Amygdala (tissue), 56 donors: Measurements from ENCODE around the gene GSTO1.

Experiments used
- DNase-seq, 56 donors: peaks; one replicate each; lab custom pipeline; 2025; lab: John Stamatoyannopoulos, UW

Gene GSTO1

GRCh38 chr10:104301907-104302690 lies 47.4 kb downstream of the GSTO1 start:
- no peak for DNase-seq

GRCh38 chr10:104303594-104304355 lies 49.1 kb downstream of the GSTO1 start:
- no peak for DNase-seq

GRCh38 chr10:104304356-104304745 lies 49.7 kb downstream of the GSTO1 start:
- no peak for DNase-seq

- no peak for DNase-seq
Measured at GRCh38 chr10:104304927-104305326, 50.2 kb downstream of the GSTO1 start.

- DNase-seq = no peak
Measured at GRCh38 chr10:104306897-104307296, 52.2 kb downstream of the GSTO1 start.

GRCh38 chr10:104307576-104308438 lies 53.1 kb downstream of the GSTO1 start:
- no peak for DNase-seq

GRCh38 chr10:104308439-104308903 lies 53.8 kb downstream of the GSTO1 start:
- DNase-seq = no peak

- no peak for DNase-seq
Measured at GRCh38 chr10:104309980-104310978, 55.6 kb downstream of the GSTO1 start.

GRCh38 chr10:104311184-104311720 lies 56.6 kb downstream of the GSTO1 start:
- no peak for DNase-seq

- DNase-seq = no peak
Measured at GRCh38 chr10:104314591-104315485, 60.1 kb downstream of the GSTO1 start.

GRCh38 chr10:104315486-104315921 lies 60.8 kb downstream of the GSTO1 start:
- DNase-seq = no peak

GRCh38 chr10:104316321-104317099 lies 61.8 kb downstream of the GSTO1 start:
- no peak for DNase-seq
